GM23338 (cell line): ENCODE measurements around the gene GRK3. TPM values are rescaled to one million over a fixed set of nuclear protein-coding genes. Genes with fewer than 3 reads are reported as not detected.

Source experiments
- ATAC-seq: fragments of 200-7000 bp; cut with Tn5 transposase; 3 replicates; pipeline ENCODE4 v1.9.1; 2020
- DNase-seq: peaks from one replicate; pipeline ENCODE4 v3.0.0-alpha.2; 2015; ENCODE audit warnings: low spot score
- H2AFZ ChIP-seq: fragments of 200-600 bp; sonication (generic); 2 replicates; pipeline ENCODE4 v1.8.0; 2016; ENCODE audit warnings: antibody characterized with exemption, mild to moderate bottlenecking, moderate library complexity
- H3F3A ChIP-seq: fragments of 200-600 bp; sonication (generic); replicated peaks from 2 replicates; pipeline ENCODE4 v1.8.0; 2017; ENCODE audit warnings: antibody characterized with exemption, mixed run types, low read depth
- H3K27ac ChIP-seq: fragments of 200-600 bp; sonication (generic); 2 replicates; pipeline ENCODE4 v1.6.1; 2016; ENCODE audit warnings: low read depth
- H3K27me3 ChIP-seq: fragments of 200-600 bp; sonication (generic); 2 replicates; pipeline ENCODE4 v1.8.0; 2016; ENCODE audit warnings: mild to moderate bottlenecking, mixed run types, moderate library complexity; ENCODE audit not compliant: insufficient read depth
- H3K36me3 ChIP-seq: fragments of 200-600 bp; sonication (generic); 2 replicates; pipeline ENCODE4 v1.8.0; 2016; ENCODE audit warnings: mild to moderate bottlenecking; ENCODE audit not compliant: insufficient read depth
- H3K4me1 ChIP-seq: fragments of 200-600 bp; sonication (generic); 2 replicates; pipeline ENCODE4 v1.8.0; 2016; ENCODE audit warnings: mild to moderate bottlenecking, moderate library complexity; ENCODE audit not compliant: insufficient read depth
- H3K4me2 ChIP-seq: fragments of 200-600 bp; sonication (generic); 2 replicates; pipeline ENCODE4 v1.7.1; 2017; ENCODE audit warnings: mixed run types
- H3K4me3 ChIP-seq: fragments of 200-600 bp; sonication (generic); 2 replicates; pipeline ENCODE4 v1.6.1; 2016; ENCODE audit warnings: mixed run types
- H3K79me2 ChIP-seq: fragments of 200-600 bp; sonication (generic); replicated peaks from 2 replicates; pipeline ENCODE4 v1.8.0; 2017; ENCODE audit warnings: mild to moderate bottlenecking; ENCODE audit not compliant: insufficient read depth
- H3K9me2 ChIP-seq: fragments of 200-600 bp; sonication (generic); 2 replicates; pipeline ENCODE4 v1.8.0; 2017; ENCODE audit not compliant: insufficient read depth
- H4K20me1 ChIP-seq: fragments of 200-600 bp; sonication (generic); replicated peaks from 2 replicates; pipeline ENCODE4 v1.8.0; 2017; ENCODE audit warnings: mild to moderate bottlenecking; ENCODE audit not compliant: insufficient read depth
- H3K27ac Mint-ChIP-seq: 2 replicates; pipeline ENCODE4 v1.8.0; 2020; ENCODE audit warnings: inconsistent platforms, mild to moderate bottlenecking, moderate library complexity, mixed read lengths
- H3K27me3 Mint-ChIP-seq: 3 replicates; pipeline ENCODE4 v1.8.0; 2022; ENCODE audit warnings: low read depth, mild to moderate bottlenecking, moderate library complexity, mixed read lengths, inconsistent platforms; ENCODE audit not compliant: insufficient read depth, poor library complexity
- H3K36me3 Mint-ChIP-seq: 3 replicates; pipeline ENCODE4 v1.8.0; 2021; ENCODE audit warnings: low read depth, mild to moderate bottlenecking, inconsistent platforms, moderate library complexity, mixed read lengths
- H3K4me1 Mint-ChIP-seq: 3 replicates; pipeline ENCODE4 v1.8.0; 2020; ENCODE audit warnings: mild to moderate bottlenecking, inconsistent platforms, mixed read lengths
- H3K4me3 Mint-ChIP-seq: 3 replicates; pipeline ENCODE4 v1.8.0; 2021; ENCODE audit warnings: moderate library complexity, mild to moderate bottlenecking, inconsistent platforms, mixed read lengths
- H3K9me3 Mint-ChIP-seq: 3 replicates; pipeline ENCODE4 v1.8.0; 2020; ENCODE audit warnings: moderate library complexity, mild to moderate bottlenecking, inconsistent platforms, mixed read lengths
- CREB1 ChIP-seq: fragments of 250-450 bp; sonication (Bioruptor Pico); IDR thresholded peaks from 2 replicates; pipeline ENCODE4 v1.5.0; 2020; ENCODE audit warnings: low read depth, mild to moderate bottlenecking, moderate library complexity
- EZH2phosphoT487 ChIP-seq: fragments of 200-600 bp; sonication (generic); IDR thresholded peaks from one replicate; pipeline ENCODE4 v1.8.1; 2018; ENCODE audit warnings: antibody characterized with exemption; ENCODE audit not compliant: unreplicated experiment
- JUNB ChIP-seq: IDR thresholded peaks from one replicate; pipeline ENCODE4 v1.6.1; 2016; ENCODE audit warnings: antibody characterized with exemption; ENCODE audit not compliant: unreplicated experiment
- ZNF331 ChIP-seq: fragments of 250-450 bp; sonication (Bioruptor Pico); IDR thresholded peaks from 2 replicates; pipeline ENCODE4 v1.5.0; 2020; ENCODE audit warnings: low read depth, mild to moderate bottlenecking, moderate library complexity
- polyA plus RNA-seq: library from polyadenylated mRNA; unstranded; fragments of >200 nt; fragmentation: Nextera tagmentation; extraction: Ambion mirVana; gene quantifications from 2 replicates; pipeline ENCODE4 v1.2.1, GENCODE V29; 2016
- total RNA-seq: library from RNA; depleted of rRNA; stranded (reverse); fragments of >200 nt; shearing (Covaris generic); gene quantifications from 2 replicates; pipeline ENCODE4 v1.2.3, GENCODE V29; 2014
- TF ChIP-seq, protein P1 (sequence below): fragments of 250-450 bp; sonication (Bioruptor Pico); IDR thresholded peaks from 2 replicates; pipeline ENCODE4 v1.5.0; 2020; ENCODE audit warnings: mild to moderate bottlenecking, moderate library complexity

The GRK3 gene
- total and polyA plus RNA-seq, 2 experiments from 2014 or later, result 6.0 to 25.3 TPM

DNA sequence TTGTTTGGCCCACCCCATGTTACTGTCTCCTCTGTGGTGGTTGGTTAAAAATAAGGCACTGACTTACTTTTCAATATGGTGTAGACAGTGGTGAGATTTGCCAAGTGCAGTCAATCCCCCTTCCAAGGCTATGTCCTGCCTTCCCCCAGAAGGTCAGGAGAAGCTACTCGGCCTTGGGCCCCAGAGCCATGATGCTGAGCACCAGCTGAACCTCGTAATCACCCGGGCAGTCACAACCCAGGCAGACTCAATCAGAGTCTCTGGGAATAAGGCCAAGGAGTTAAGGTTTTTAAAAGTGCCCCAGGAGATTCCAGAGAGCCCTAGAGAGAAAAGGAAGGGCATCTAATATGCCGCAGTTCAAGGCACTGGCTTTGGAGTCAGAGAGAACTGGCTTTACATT lies 201.3 kb downstream of the GRK3 start:
- Histone ChIP-seq H3K36me3 (no peaks in the 10 kb centered on the region), H3K27me3 (no peaks in the 10 kb centered on the region), H3K27ac (no peak overlapping the region), H2AFZ (no peak overlapping the region), H4K20me1 (no peaks in the 10 kb centered on the region), H3K4me2 (no peak overlapping the region), H3K79me2 (no peaks in the 10 kb centered on the region), H3K4me1 (no peaks in the 10 kb centered on the region), H3F3A (no peaks in the 10 kb centered on the region), H3K4me3 (no peak overlapping the region), H3K9me2 (0 out of 2 replicates have a peak, but pooled peaks cover 4% of the 10 kb centered on the region)
- TF ChIP-seq ZNF331, result no peak
- TF ChIP-seq, protein P1, sequence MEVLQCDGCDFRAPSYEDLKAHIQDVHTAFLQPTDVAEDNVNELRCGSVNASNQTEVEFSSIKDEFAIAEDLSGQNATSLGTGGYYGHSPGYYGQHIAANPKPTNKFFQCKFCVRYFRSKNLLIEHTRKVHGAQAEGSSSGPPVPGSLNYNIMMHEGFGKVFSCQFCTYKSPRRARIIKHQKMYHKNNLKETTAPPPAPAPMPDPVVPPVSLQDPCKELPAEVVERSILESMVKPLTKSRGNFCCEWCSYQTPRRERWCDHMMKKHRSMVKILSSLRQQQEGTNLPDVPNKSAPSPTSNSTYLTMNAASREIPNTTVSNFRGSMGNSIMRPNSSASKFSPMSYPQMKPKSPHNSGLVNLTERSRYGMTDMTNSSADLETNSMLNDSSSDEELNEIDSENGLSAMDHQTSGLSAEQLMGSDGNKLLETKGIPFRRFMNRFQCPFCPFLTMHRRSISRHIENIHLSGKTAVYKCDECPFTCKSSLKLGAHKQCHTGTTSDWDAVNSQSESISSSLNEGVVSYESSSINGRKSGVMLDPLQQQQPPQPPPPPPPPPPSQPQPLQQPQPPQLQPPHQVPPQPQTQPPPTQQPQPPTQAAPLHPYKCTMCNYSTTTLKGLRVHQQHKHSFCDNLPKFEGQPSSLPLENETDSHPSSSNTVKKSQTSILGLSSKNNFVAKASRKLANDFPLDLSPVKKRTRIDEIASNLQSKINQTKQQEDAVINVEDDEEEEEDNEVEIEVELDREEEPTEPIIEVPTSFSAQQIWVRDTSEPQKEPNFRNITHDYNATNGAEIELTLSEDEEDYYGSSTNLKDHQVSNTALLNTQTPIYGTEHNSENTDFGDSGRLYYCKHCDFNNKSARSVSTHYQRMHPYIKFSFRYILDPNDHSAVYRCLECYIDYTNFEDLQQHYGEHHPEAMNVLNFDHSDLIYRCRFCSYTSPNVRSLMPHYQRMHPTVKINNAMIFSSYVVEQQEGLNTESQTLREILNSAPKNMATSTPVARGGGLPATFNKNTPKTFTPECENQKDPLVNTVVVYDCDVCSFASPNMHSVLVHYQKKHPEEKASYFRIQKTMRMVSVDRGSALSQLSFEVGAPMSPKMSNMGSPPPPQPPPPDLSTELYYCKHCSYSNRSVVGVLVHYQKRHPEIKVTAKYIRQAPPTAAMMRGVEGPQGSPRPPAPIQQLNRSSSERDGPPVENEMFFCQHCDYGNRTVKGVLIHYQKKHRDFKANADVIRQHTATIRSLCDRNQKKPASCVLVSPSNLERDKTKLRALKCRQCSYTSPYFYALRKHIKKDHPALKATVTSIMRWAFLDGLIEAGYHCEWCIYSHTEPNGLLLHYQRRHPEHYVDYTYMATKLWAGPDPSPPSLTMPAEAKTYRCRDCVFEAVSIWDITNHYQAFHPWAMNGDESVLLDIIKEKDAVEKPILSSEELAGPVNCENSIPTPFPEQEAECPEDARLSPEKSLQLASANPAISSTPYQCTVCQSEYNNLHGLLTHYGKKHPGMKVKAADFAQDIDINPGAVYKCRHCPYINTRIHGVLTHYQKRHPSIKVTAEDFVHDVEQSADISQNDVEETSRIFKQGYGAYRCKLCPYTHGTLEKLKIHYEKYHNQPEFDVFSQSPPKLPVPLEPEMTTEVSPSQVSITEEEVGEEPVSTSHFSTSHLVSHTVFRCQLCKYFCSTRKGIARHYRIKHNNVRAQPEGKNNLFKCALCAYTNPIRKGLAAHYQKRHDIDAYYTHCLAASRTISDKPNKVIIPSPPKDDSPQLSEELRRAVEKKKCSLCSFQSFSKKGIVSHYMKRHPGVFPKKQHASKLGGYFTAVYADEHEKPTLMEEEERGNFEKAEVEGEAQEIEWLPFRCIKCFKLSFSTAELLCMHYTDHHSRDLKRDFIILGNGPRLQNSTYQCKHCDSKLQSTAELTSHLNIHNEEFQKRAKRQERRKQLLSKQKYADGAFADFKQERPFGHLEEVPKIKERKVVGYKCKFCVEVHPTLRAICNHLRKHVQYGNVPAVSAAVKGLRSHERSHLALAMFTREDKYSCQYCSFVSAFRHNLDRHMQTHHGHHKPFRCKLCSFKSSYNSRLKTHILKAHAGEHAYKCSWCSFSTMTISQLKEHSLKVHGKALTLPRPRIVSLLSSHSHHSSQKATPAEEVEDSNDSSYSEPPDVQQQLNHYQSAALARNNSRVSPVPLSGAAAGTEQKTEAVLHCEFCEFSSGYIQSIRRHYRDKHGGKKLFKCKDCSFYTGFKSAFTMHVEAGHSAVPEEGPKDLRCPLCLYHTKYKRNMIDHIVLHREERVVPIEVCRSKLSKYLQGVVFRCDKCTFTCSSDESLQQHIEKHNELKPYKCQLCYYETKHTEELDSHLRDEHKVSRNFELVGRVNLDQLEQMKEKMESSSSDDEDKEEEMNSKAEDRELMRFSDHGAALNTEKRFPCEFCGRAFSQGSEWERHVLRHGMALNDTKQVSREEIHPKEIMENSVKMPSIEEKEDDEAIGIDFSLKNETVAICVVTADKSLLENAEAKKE (CRISPR knock-in tag), result no peak
- no peak for TF ChIP-seq EZH2phosphoT487
- H3K27ac Mint-ChIP-seq, result no peak overlapping the region
- H3K36me3 Mint-ChIP-seq, result no peaks in the 10 kb centered on the region; the same call in 2 of the 3 replicates
- ATAC-seq (no peak), DNase-seq (no peak)
- H3K4me1 Mint-ChIP-seq, result no peaks in the 10 kb centered on the region
- peaks cover 9% of the 10 kb centered on the region; the same call in 2 of the 3 replicates for H3K9me3 Mint-ChIP-seq
- H3K4me3 Mint-ChIP-seq, result no peak overlapping the region
- no peaks in the 10 kb centered on the region for H3K27me3 Mint-ChIP-seq

DNA sequence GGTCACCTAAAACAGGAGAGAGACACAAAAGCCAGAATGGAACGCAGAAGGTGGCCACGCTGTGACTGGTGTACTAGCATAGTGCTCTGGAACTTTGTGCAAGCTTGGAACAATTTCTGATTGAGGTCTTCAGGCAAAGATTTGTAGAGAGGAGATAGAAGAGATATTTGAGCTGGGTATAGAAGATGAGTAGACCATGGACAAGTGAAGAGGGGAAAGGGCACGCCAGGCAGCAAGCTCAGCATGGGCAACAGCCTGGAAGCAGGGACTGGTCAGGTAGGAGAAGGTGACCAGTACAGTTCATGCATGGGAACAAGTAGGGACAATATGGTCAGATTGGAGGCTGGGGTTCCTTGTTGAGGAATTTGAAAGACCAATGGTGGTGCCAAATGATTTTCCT lies 201.9 kb downstream of the GRK3 start:
- no peaks in the 10 kb centered on the region for H3K4me1 Mint-ChIP-seq
- 0 out of 2 replicates have a peak, but pooled peaks cover 4% of the 10 kb centered on the region for H3K9me2 ChIP-seq
- TF ChIP-seq, protein P1 (CRISPR knock-in tag), result no peak
- TF ChIP-seq CREB1 (CRISPR knock-in tag), result no peak
- no peak for TF ChIP-seq JUNB

More for the DNA sequence above, 201.9 kb downstream of the GRK3 start:
- no peak overlapping the region for H3K4me2 ChIP-seq
- no peak overlapping the region for H3K4me3 ChIP-seq
- peaks cover 9% of the 10 kb centered on the region; the same call in 2 of the 3 replicates for H3K9me3 Mint-ChIP-seq
- no peaks in the 10 kb centered on the region for H4K20me1 ChIP-seq
- H3K36me3 Mint-ChIP-seq, result no peaks in the 10 kb centered on the region; the same call in 2 of the 3 replicates
- no peak overlapping the region for H3K27ac ChIP-seq
- ATAC-seq, result no peak
- H3K4me3 Mint-ChIP-seq, result no peak overlapping the region
- no peaks in the 10 kb centered on the region for H3K36me3 ChIP-seq
- H3K27ac Mint-ChIP-seq, result no peak overlapping the region
- no peaks in the 10 kb centered on the region for H3K4me1 ChIP-seq
- no peak for DNase-seq
- no peaks in the 10 kb centered on the region for H3K27me3 Mint-ChIP-seq
- no peaks in the 10 kb centered on the region for H3K27me3 ChIP-seq
- no peaks in the 10 kb centered on the region for H3K79me2 ChIP-seq
- H2AFZ ChIP-seq, result no peak overlapping the region
- H3F3A ChIP-seq, result no peaks in the 10 kb centered on the region
